HepG2 (cell line): ENCODE measurements around the gene COL18A1. TPM values are rescaled to one million over a fixed set of nuclear protein-coding genes. Genes with fewer than 3 reads are reported as not detected.
A peak's percentile ranks its signal among the peaks of the same experiment; 100 is the strongest.

ENCODE experiments used
- ATAC-seq: fragments of 200-7000 bp; cut with Tn5 transposase; 3 replicates; pipeline ENCODE4 v1.9.1; 2020; ENCODE audit warnings: mild to moderate bottlenecking, moderate library complexity
- BruUV-seq: library from RNA; stranded (reverse); fragments of 400-500 nt; replicated peaks from 2 replicates; lab custom pipeline; 2021; lab: Mats Ljungman, UMichigan
- CTCF ChIA-PET: fragments of 300-600 bp; formaldehyde crosslinking; extraction: SDS; loops from one replicate; lab custom pipeline; 2021; ENCODE audit warnings: low total read pairs, inconsistent platforms, low intra/inter-chr PET ratio; lab: Yijun Ruan, JAX
- POLR2A ChIA-PET: fragments of 350-600 bp; sonication (Branson Sonifier 250); formaldehyde crosslinking; loops from one replicate; lab custom pipeline; 2020; ENCODE audit warnings: antibody characterized with exemption, inconsistent platforms; lab: Yijun Ruan, JAX
- DNase-seq: peaks from one replicate; pipeline ENCODE4 v3.0.0-alpha.2; 2015; ENCODE audit warnings: low spot score
- FAIRE-seq: peaks from 3 replicates; lab custom pipeline; 2011; peaks lifted over from hg19 to GRCh38; lab: Jason Lieb, UNC
- H2AFZ ChIP-seq: one replicate; pipeline ENCODE4 v1.6.1; 2011; ENCODE audit warnings: low read length, inconsistent platforms
- H3K27ac ChIP-seq: fragments of 300-600 bp; 3 replicates; pipeline ENCODE4 v1.8.0; 2011; ENCODE audit warnings: mixed run types, mild to moderate bottlenecking, mixed read lengths, low read length, inconsistent platforms; ENCODE audit not compliant: insufficient read depth; ENCODE audit errors: extremely low read length
- H3K27me3 ChIP-seq, 2 experiments: fragments of 200-600 bp in 1 of 2; 2 replicates in 1 of 2; 3 replicates in 1 of 2; pipeline versions ENCODE4 v1.6.0 to v1.8.0; 2011; ENCODE audit warnings: low read length in 2 of 2, mild to moderate bottlenecking in 2 of 2, moderate library complexity in 2 of 2, inconsistent platforms in 1 of 2; ENCODE audit not compliant: insufficient read depth in 2 of 2, control insufficient read depth in 1 of 2
- H3K36me3 ChIP-seq, 2 experiments: fragments of 200-600 bp in 1 of 2; replicated peaks in 1 of 2; 2 replicates in 1 of 2; 3 replicates in 1 of 2; pipeline versions ENCODE4 v1.5.1 to v1.8.0; 2011; ENCODE audit warnings: low read length in 2 of 2, inconsistent platforms in 1 of 2; ENCODE audit not compliant: insufficient read depth in 2 of 2, control insufficient read depth in 1 of 2
- H3K4me1 ChIP-seq: 2 replicates; pipeline ENCODE4 v1.5.1; 2012; ENCODE audit warnings: low read length, inconsistent platforms; ENCODE audit not compliant: insufficient read depth
- H3K4me2 ChIP-seq: 2 replicates; pipeline ENCODE4 v1.6.0; 2011; ENCODE audit warnings: low read depth, low read length, inconsistent platforms
- H3K4me3 ChIP-seq, 3 experiments: fragments of 200-600 bp in 1 of 3; sonication (generic), shearing (Covaris generic) in 1 of 3; replicated peaks in 1 of 3; 2 replicates each; pipeline ENCODE4 v1.5.1; 2011 to 2016; ENCODE audit warnings: low read length in 3 of 3, inconsistent platforms in 2 of 3, low read depth in 2 of 3, mild to moderate bottlenecking in 2 of 3, control low read depth in 1 of 3, mixed read lengths in 1 of 3; ENCODE audit not compliant: insufficient read depth in 1 of 3
- H3K79me2 ChIP-seq: one replicate; pipeline ENCODE4 v1.6.1; 2011; ENCODE audit warnings: low read length, inconsistent platforms; ENCODE audit not compliant: insufficient read depth
- H3K9ac ChIP-seq: 2 replicates; pipeline ENCODE4 v1.6.0; 2011; ENCODE audit warnings: mild to moderate bottlenecking, low read depth, low read length, inconsistent platforms; ENCODE audit not compliant: insufficient read depth
- H3K9me3 ChIP-seq: 2 replicates; pipeline ENCODE4 v1.5.1; 2012; ENCODE audit warnings: mild to moderate bottlenecking, low read length
- H4K20me1 ChIP-seq: 2 replicates; pipeline ENCODE4 v1.6.0; 2011; ENCODE audit warnings: inconsistent platforms, mild to moderate bottlenecking, low read length, moderate library complexity; ENCODE audit not compliant: insufficient read depth
- ASH2L ChIP-seq: fragments of 300-600, 200-600 bp; sonication (generic); IDR thresholded peaks from 2 replicates; pipeline ENCODE4 v1.7.0; 2017; ENCODE audit warnings: low read depth, mild to moderate bottlenecking, moderate library complexity, mixed read lengths, low read length; ENCODE audit not compliant: insufficient read length
- FIP1L1 ChIP-seq: fragments of 200-400 bp; formaldehyde crosslinking; IDR thresholded peaks from 2 replicates; pipeline ENCODE4 v1.6.1; 2018; ENCODE audit warnings: low read depth, mild to moderate bottlenecking, low read length, moderate library complexity, borderline replicate concordance; ENCODE audit not compliant: insufficient read depth
- GATAD2A ChIP-seq: IDR thresholded peaks from 2 replicates; pipeline ENCODE4 v1.6.1; 2016
- HIC2 ChIP-seq: sonication (generic); formaldehyde crosslinking; IDR thresholded peaks from 2 replicates; pipeline ENCODE4 v1.9.0; 2022; ENCODE audit warnings: low read depth, missing genetic modification reagents
- HIVEP1 ChIP-seq: sonication (generic); formaldehyde crosslinking; IDR thresholded peaks from 2 replicates; pipeline ENCODE4 v1.4.0; 2020; ENCODE audit warnings: mild to moderate bottlenecking, missing genetic modification reagents
- HNRNPL ChIP-seq: fragments of 200-400 bp; formaldehyde crosslinking; IDR thresholded peaks from 2 replicates; pipeline ENCODE4 v1.6.1; 2017; ENCODE audit warnings: mild to moderate bottlenecking, low read depth, low read length
- MEIS1 ChIP-seq: sonication (generic); formaldehyde crosslinking; IDR thresholded peaks from 2 replicates; pipeline ENCODE4 v1.9.0; 2021; ENCODE audit warnings: mild to moderate bottlenecking, missing genetic modification reagents, moderate library complexity, borderline replicate concordance
- MTA1 ChIP-seq: sonication (generic); formaldehyde crosslinking; IDR thresholded peaks from 2 replicates; pipeline ENCODE4 v1.4.0; 2020; ENCODE audit warnings: missing genetic modification reagents, mild to moderate bottlenecking, borderline replicate concordance
- SRSF9 ChIP-seq: fragments of 200-400 bp; formaldehyde crosslinking; IDR thresholded peaks from 2 replicates; pipeline ENCODE4 v1.6.1; 2018; ENCODE audit warnings: borderline replicate concordance, mild to moderate bottlenecking, low read depth, low read length; ENCODE audit not compliant: insufficient read depth, poor library complexity, severe bottlenecking
- TEAD2 ChIP-seq: sonication (generic); formaldehyde crosslinking; IDR thresholded peaks from 2 replicates; pipeline ENCODE4 v1.9.0; 2021; ENCODE audit warnings: missing genetic modification reagents
- ZBTB10 ChIP-seq: sonication (generic); formaldehyde crosslinking; IDR thresholded peaks from 2 replicates; pipeline ENCODE4 v1.4.0; 2020; ENCODE audit warnings: missing genetic modification reagents, borderline replicate concordance
- ZBTB44 ChIP-seq: sonication (generic); formaldehyde crosslinking; IDR thresholded peaks from 2 replicates; pipeline ENCODE4 v1.4.0; 2020; ENCODE audit warnings: missing genetic modification reagents
- ZBTB7A ChIP-seq: sonication (generic); formaldehyde crosslinking; IDR thresholded peaks from 2 replicates; pipeline ENCODE4 v1.8.0; 2022; ENCODE audit warnings: mild to moderate bottlenecking, missing genetic modification reagents
- ZBTB7B ChIP-seq: sonication (generic); formaldehyde crosslinking; IDR thresholded peaks from 2 replicates; pipeline ENCODE4 v1.4.0; 2020; ENCODE audit warnings: missing genetic modification reagents
- ZNF274 ChIP-seq: sonication (generic); formaldehyde crosslinking; IDR thresholded peaks from 2 replicates; pipeline ENCODE4 v1.5.1; 2020; ENCODE audit warnings: mild to moderate bottlenecking, missing genetic modification reagents
- ZNF563 ChIP-seq: sonication (generic); formaldehyde crosslinking; IDR thresholded peaks from 2 replicates; pipeline ENCODE4 v1.8.0; 2022; ENCODE audit warnings: mild to moderate bottlenecking, moderate library complexity, missing genetic modification reagents
- ZNF75D ChIP-seq: sonication (generic); formaldehyde crosslinking; IDR thresholded peaks from 2 replicates; pipeline ENCODE4 v1.8.1; 2023; ENCODE audit warnings: missing genetic modification reagents, mild to moderate bottlenecking, borderline replicate concordance
- WGBS: methylation state at CpG from one replicate; pipeline ENCODE4 v1.1.6; 2017; ENCODE audit warnings: low lambda C conversion rate; 5-methylcytosine and 5-hydroxymethylcytosine counted together
- in situ Hi-C: cut with HindIII; loops from 2 replicates; pipeline ENCODE4 v1.10.0; 2017; ENCODE audit warnings: low pct_unique_long_range_greater_than_20kb; ENCODE audit not compliant: extremely low pct_ligation_motif_present
- intact Hi-C: fragments of 100-400 bp; cut with micrococcal nuclease; formaldehyde crosslinking; loops from one replicate; pipeline ENCODE4 v1.10.0; 2022; ENCODE audit not compliant: unreplicated experiment
- polyA plus RNA-seq, 8 experiments: library from polyadenylated mRNA; depleted of rRNA in 3 of 8; stranded (reverse) in 7 of 8; unstranded in 1 of 8; fragments of >200 nt; fragmentation: Illumina TruSeq in 4 of 8; extraction: Trizol in 4 of 8; gene quantifications; 2 replicates each; pipeline versions ENCODE4 v1.2.1 to v1.2.3, GENCODE V29; 2011 to 2016; ENCODE audit warnings: low read depth in 4 of 8, missing spikeins in 1 of 8, mixed read lengths in 1 of 8; ENCODE audit not compliant: insufficient read depth in 1 of 8
- total RNA-seq, 5 experiments: library from RNA; depleted of rRNA; stranded (reverse); fragments of >200 nt; fragmentation: Illumina TruSeq; extraction: Trizol; gene quantifications; 2 replicates each; pipeline ENCODE4 v1.2.3, GENCODE V29; 2016; ENCODE audit warnings: low read depth in 1 of 5

COL18A1 gene
- total and polyA plus RNA-seq, 2 of the 13 experiments (the other 11 are each of a cell fraction or from before 2014, with no cell fraction given): 79.0 to 102 TPM

- DNase-seq (no peak), ATAC-seq (no peak), FAIRE-seq (no peak)
- H2AFZ ChIP-seq: no peak overlapping the region
- H3K27me3 ChIP-seq: peaks cover 10 to 47% of the 10 kb centered on the region in 2 experiments
- no peaks in the 10 kb centered on the region for H3K36me3 ChIP-seq
- POLR2A ChIA-PET: interaction anchor here (0.5 kb wide), 1 partner anchor 81 kb away, joined by 3 read pairs; no protein-coding TSS in a partner anchor
- peak overlapping the region in 1 of 3 experiments; percentile 39; a peak in 1 of 6 replicates for H3K4me3 ChIP-seq
- no TSS peak for BruUV-seq
- peaks cover 49% of the 10 kb centered on the region for H3K4me1 ChIP-seq
- H3K9ac ChIP-seq: no peak overlapping the region
- CTCF ChIA-PET: no interaction called here
- no peak overlapping the region for H3K27ac ChIP-seq
- H3K9me3 ChIP-seq: no peaks in the 10 kb centered on the region
- 14% methylated on average over 1 of the region's 29 CpGs for WGBS
- no peaks in the 10 kb centered on the region for H3K79me2 ChIP-seq
- H4K20me1 ChIP-seq: no peaks in the 10 kb centered on the region
- peak overlapping the region; percentile 61 for H3K4me2 ChIP-seq
- in situ Hi-C loops: no loop called here
- intact Hi-C loops: no loop called here
- TF ChIP-seq TEAD2 (CRISPR knock-in tag) (no peak), ZNF563 (CRISPR knock-in tag) (0 out of 2 replicates have a peak, but pooled peaks have one; percentile 18), HIC2 (CRISPR knock-in tag) (peak; percentile 25; the same call in 1 of the 2 replicates), ZBTB10 (CRISPR knock-in tag) (no peak), HIVEP1 (CRISPR knock-in tag) (peak; percentile 68; the same call in 1 of the 2 replicates), ZBTB7B (CRISPR knock-in tag) (peak; percentile 45; the same call in 1 of the 2 replicates), ZBTB7A (CRISPR knock-in tag) (peak; percentile 82), ASH2L (no peak), ZBTB44 (CRISPR knock-in tag) (no peak), GATAD2A (CRISPR knock-in tag) (peak; percentile 54), FIP1L1 (no peak), HNRNPL (peak; percentile 86), ZNF75D (CRISPR knock-in tag) (no peak), MEIS1 (CRISPR knock-in tag) (no peak), ZNF274 (CRISPR knock-in tag) (peak; percentile 80; the same call in 1 of the 2 replicates), SRSF9 (no peak), MTA1 (CRISPR knock-in tag) (peak; percentile 69; the same call in 1 of the 2 replicates)
Observed at GRCh38 chr21:45552696-45553391, 147.9 kb downstream of the COL18A1 start.
